A673 (cell line): Measurements from ENCODE around the gene IGLON5. TPM values are rescaled to one million over a fixed set of nuclear protein-coding genes. Genes with fewer than 3 reads are reported as not detected.

ENCODE experiments used
- BruUV-seq: library from RNA; stranded (reverse); fragments of 400-500 nt; replicated peaks from 2 replicates; lab custom pipeline; 2021; lab: Mats Ljungman, UMichigan
- CTCF ChIA-PET: fragments of 300-600 bp; sonication (Branson Sonifier 250); formaldehyde crosslinking; loops from one replicate; lab custom pipeline; 2022; ENCODE audit warnings: antibody characterized with exemption; lab: Charles Lee
- POLR2A ChIA-PET: fragments of 300-600 bp; sonication (Branson Sonifier 250); formaldehyde crosslinking; loops from one replicate; lab custom pipeline; 2022; ENCODE audit warnings: antibody characterized with exemption; ENCODE audit not compliant: low non-redundant PET; lab: Charles Lee
- DNase-seq: peaks from one replicate; pipeline ENCODE4 v3.0.0-alpha.2; 2015; ENCODE audit warnings: low spot score
- H3K27ac ChIP-seq: fragments of 200-600 bp; sonication (generic); 2 replicates; pipeline ENCODE4 v1.5.1; 2016; ENCODE audit warnings: mixed run types, low read depth, mild to moderate bottlenecking, mixed read lengths, antibody characterized with exemption, low read length; ENCODE audit not compliant: poor library complexity, severe bottlenecking
- H3K27me3 ChIP-seq: fragments of 200-600 bp; sonication (generic); replicated peaks from 2 replicates; pipeline ENCODE4 v1.6.1; 2017; ENCODE audit warnings: mixed run types, low read depth, mild to moderate bottlenecking, mixed read lengths, antibody characterized with exemption, low read length; ENCODE audit not compliant: insufficient read depth, poor library complexity
- H3K36me3 ChIP-seq: fragments of 200-600 bp; sonication (generic); 2 replicates; pipeline ENCODE4 v1.6.1; 2016; ENCODE audit warnings: mixed run types, mild to moderate bottlenecking, mixed read lengths, antibody characterized with exemption, low read length; ENCODE audit not compliant: insufficient read depth, poor library complexity, severe bottlenecking
- H3K4me1 ChIP-seq: fragments of 200-600 bp; sonication (generic); 2 replicates; pipeline ENCODE4 v1.6.1; 2017; ENCODE audit warnings: mixed run types, mild to moderate bottlenecking, mixed read lengths, antibody characterized with exemption, low read length; ENCODE audit not compliant: insufficient read depth, poor library complexity, severe bottlenecking
- H3K4me3 ChIP-seq: fragments of 200-600 bp; sonication (generic); 2 replicates; pipeline ENCODE4 v1.5.1; 2016; ENCODE audit warnings: low read depth, mixed run types, mild to moderate bottlenecking, mixed read lengths, low read length; ENCODE audit not compliant: poor library complexity, severe bottlenecking
- H3K9me3 ChIP-seq: fragments of 200-600 bp; sonication (generic); 2 replicates; pipeline ENCODE4 v1.6.1; 2016; ENCODE audit warnings: mixed run types, low read depth, mild to moderate bottlenecking, mixed read lengths, antibody characterized with exemption, low read length; ENCODE audit not compliant: poor library complexity, severe bottlenecking
- EZH2 ChIP-seq: fragments of 200-600 bp; sonication (generic); IDR thresholded peaks from 2 replicates; pipeline ENCODE4 v1.6.1; 2017; ENCODE audit warnings: borderline replicate concordance, low read depth, mild to moderate bottlenecking, mixed read lengths, antibody characterized with exemption, low read length; ENCODE audit not compliant: poor library complexity, severe bottlenecking
- intact Hi-C: fragments of 100-400 bp; cut with micrococcal nuclease; formaldehyde crosslinking; loops from one replicate; pipeline ENCODE4 v1.10.0; 2022; ENCODE audit not compliant: unreplicated experiment
- total RNA-seq: library from RNA; stranded (reverse); gene quantifications from 2 replicates; pipeline ENCODE4 v1.2.3, GENCODE V29; 2021
- TF ChIP-seq, protein P1 (sequence below): fragments of 300-800, 200-600 bp; sonication (generic); conservative IDR thresholded peaks from 2 replicates; pipeline ENCODE4 v1.5.1; 2017; ENCODE audit warnings: low read depth, mild to moderate bottlenecking, antibody characterized with exemption, low read length, moderate library complexity, mixed read lengths

IGLON5 gene
- total RNA-seq, 1 experiment from 2014 or later = 0.39 TPM

DNA sequence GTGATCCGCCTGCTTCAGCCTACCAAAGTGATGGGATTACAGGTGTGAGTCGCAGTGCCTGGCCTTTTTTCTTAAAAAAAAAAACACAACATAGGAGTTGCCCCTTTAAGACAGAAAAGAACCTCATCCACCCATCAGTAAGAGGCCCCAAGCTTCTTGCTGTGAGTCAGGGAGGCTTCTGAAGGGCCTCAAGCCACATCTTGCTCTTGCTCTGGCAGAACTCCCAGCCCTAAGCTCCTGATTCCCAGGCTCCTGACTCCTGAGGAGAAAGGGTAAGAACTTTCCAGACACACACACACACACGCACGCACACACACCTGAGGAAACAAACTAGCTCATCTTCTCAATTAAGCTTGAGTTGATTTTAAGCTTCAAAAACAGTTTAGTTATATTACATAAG, 47.9 kb downstream of the IGLON5 start:
- TF ChIP-seq EZH2 = no peak
- TF ChIP-seq, protein P1, sequence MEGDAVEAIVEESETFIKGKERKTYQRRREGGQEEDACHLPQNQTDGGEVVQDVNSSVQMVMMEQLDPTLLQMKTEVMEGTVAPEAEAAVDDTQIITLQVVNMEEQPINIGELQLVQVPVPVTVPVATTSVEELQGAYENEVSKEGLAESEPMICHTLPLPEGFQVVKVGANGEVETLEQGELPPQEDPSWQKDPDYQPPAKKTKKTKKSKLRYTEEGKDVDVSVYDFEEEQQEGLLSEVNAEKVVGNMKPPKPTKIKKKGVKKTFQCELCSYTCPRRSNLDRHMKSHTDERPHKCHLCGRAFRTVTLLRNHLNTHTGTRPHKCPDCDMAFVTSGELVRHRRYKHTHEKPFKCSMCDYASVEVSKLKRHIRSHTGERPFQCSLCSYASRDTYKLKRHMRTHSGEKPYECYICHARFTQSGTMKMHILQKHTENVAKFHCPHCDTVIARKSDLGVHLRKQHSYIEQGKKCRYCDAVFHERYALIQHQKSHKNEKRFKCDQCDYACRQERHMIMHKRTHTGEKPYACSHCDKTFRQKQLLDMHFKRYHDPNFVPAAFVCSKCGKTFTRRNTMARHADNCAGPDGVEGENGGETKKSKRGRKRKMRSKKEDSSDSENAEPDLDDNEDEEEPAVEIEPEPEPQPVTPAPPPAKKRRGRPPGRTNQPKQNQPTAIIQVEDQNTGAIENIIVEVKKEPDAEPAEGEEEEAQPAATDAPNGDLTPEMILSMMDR = no peak
- ChIA-PET CTCF (interaction anchor here (0.5 to 0.7 kb wide), 2 partner anchors 649 to 848 kb away, joined by 3 read pairs; partner anchors contain the start of genes JOSD2 and ZNF615), POLR2A (no interaction called here)
- no peak overlapping the region for H3K27ac ChIP-seq
- intact Hi-C loops = no loop called here
- no peaks in the 10 kb centered on the region for H3K27me3 ChIP-seq
- no peaks in the 10 kb centered on the region for H3K36me3 ChIP-seq
- H3K4me3 ChIP-seq = no peak overlapping the region
- H3K4me1 ChIP-seq = no peaks in the 10 kb centered on the region
- H3K9me3 ChIP-seq = no peaks in the 10 kb centered on the region
- no TSS peak for BruUV-seq
- DNase-seq = no peak

DNA sequence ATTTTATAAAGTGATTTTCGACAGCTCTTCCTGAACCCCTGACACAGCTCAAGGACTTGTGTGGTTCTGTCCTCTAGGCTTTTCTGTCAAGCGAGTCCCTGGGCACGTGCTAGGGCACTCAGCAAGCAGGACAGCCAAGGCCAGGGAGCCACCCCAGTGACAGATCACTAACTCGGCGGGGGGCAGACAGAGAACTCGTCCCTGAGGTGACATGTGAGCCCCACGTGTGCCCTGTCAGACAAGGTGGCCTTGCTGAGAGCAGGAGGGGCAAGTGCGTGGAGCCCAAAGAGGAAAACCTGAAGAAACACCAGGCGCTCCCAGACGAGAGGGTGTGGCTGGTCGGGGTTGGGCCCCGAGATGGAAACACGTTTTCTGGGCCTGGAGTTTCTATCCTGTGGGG, 49.8 kb downstream of the IGLON5 start:
- TF ChIP-seq, protein P1 = no peak
- no peak for TF ChIP-seq EZH2
- Histone ChIP-seq H3K27me3 (no peaks in the 10 kb centered on the region), H3K4me1 (peaks cover 3% of the 10 kb centered on the region), H3K36me3 (no peaks in the 10 kb centered on the region), H3K4me3 (no peak overlapping the region), H3K27ac (no peak overlapping the region), H3K9me3 (no peaks in the 10 kb centered on the region)
- intact Hi-C loops = no loop called here
- ChIA-PET CTCF (no interaction called here), POLR2A (no interaction called here)
- no TSS peak for BruUV-seq
- no peak for DNase-seq

DNA sequence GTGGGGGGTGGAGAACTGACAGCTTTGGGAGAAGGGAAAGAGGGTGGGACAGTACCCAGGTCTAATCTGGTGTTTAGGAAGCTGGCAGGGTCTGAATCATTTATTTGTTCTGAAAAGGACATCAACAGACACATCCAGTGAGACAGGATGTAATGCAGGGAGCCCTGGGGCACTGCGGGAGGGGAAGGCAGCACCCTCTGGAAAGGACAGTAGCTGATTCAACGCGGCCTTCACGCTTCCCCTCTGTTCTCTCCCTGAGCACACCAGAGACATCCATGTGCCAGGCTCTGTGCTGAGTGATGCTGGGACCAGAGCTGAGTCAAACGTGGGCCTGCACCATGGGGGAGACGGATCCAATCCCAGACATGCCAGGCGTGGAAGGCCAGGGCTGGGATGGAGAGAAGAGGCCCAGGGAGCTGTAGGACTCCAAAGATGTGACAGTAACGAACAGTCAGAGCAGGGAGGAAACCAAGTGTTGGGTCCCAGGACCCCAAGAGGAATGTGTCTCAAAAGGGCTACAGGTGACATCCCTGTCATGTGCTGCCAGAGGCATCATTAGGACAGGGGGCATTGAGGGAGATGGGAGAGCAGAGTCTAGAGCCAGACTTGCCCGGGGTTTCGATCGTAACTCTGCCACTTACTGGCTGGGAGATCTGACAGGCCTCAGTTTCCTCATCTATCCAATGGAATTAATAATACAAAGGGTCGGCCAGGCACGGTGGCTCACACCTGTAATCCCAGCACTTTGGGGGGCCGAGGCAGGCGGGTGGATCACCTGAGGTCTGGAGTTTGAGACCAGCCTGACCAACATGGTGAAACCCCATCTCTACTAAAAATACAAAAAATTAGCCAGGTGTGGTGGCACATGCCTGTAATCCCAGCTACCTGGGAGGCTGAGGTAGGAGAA, 53.0 kb downstream of the IGLON5 start:
- Histone ChIP-seq H3K4me3 (no peak overlapping the region), H3K27me3 (no peaks in the 10 kb centered on the region), H3K27ac (no peak overlapping the region), H3K4me1 (peaks cover 9% of the 10 kb centered on the region), H3K9me3 (no peaks in the 10 kb centered on the region), H3K36me3 (no peaks in the 10 kb centered on the region)
- intact Hi-C loops = no loop called here
- BruUV-seq = no TSS peak
- no peak for DNase-seq
- ChIA-PET POLR2A (no interaction called here), CTCF (no interaction called here)
- TF ChIP-seq EZH2 = no peak
- TF ChIP-seq, protein P1 = no peak
